Measurements from ENCODE around the gene TPST2.

The TPST2 gene

DNA sequence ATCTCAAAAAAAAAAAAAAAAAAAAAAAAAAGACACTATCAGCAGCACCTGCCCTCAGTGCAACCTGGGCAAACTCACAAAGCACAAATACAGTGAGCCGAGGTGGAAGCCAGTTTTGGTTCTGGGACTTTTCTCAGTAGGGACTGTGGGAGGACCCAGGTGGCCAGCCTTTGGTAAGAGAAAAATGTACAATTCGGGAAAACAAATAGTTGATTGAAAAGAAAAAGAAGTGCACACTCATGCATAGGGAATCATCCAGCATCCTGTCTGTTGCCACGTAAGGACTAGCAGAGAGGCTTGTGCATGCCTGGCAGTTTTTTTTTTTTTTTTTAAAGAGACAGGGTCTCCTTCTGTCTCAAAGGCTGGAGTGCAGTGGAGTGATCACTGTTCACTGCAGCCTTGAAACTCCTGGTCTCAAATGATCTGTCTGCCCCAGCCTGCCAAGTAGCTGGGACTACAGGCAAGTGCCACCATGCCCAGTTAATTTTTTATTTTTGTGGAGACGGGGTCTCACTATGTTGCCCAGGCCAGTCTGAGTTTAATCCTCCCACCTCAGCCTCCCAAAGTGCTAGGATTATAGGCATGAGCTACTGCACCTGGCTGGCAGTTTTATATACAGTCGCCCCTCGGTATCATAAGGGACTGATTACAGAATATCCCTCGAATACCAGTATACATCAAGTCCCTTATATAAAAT is 36.7 kb downstream of the TPST2 start:
- DNase-seq (ENCODE audit: low spot score), result no peak

GRCh38 chr22:26552466-26552865 is 37.5 kb downstream of the TPST2 start:
- no peak for DNase-seq (ENCODE audit: low spot score)

DNA sequence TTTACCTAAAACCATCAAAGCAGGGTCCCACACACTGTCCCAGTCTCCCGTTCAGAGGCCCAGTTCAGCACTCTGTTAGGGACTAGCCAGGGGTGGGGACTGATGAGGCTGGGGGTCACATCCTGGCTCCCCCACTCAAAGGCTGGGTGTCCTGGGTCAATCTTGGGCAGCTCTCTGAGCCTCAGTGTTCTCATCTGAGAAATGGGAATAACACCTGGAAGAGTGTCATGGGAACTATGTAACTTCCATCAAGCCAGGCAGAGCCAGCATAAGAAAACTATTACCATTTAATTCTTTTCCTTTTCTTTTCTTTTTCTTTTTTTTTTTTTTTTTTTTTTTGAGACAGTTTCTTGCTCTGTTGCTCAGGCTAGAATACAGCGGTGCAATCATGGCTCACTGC is 38.4 kb downstream of the TPST2 start:
- DNase-seq (ENCODE audit: low spot score), result no peak

GRCh38 chr22:26550498-26551033 is 39.4 kb downstream of the TPST2 start:
- peak; percentile 69 for DNase-seq (ENCODE audit: low spot score)

DNA sequence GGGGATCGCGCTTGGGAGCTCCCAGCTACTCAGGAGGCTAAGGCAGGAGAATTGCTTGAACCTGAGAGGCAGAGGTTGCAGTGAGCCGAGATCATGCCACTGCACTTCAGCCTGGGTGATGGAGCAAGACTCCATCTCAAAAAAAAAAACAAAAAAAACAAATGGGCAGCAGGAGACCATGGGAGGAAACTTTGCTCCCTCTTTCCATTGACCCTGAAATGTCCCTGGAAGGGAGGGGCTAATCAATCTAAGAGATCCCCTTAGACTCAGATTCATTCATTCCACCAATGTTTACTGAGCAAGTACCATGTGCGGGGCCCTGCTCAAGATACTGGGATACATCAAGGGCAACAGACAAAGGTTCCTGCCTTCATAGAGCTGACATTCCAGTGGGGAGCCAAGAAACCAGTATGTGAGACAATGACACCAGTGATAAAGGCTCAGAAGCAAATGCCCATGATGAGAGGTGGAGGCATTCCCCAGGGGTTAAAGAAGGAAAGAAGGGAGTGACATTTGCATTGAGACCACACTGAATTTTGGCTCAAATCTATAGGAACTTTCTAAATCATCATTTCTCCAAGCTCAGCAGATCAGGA is 39.9 kb downstream of the TPST2 start:
- no peak for DNase-seq (ENCODE audit: low spot score)

DNA sequence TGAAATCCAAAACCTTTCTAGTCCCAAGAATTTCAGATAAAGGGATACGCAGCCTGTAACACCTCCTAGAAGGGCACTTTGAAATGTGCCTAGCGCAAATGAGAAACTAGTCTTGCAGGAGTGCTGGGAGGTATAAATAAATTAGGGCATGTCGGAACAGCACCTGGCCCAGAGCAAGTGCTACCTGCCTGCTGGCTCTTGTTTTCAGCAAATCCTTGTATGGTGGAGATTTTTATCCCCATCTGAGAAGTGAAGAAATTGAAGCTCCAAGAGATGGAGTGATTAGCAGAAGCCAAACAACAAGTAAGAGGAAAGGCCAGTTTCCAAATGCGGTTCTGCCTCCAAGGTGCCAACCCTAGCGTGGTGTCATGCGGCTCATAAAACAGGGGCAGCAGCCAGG is 40.9 kb downstream of the TPST2 start:
- DNase-seq (ENCODE audit: low spot score), result no peak

GRCh38 chr22:26548303-26548702 is 41.6 kb downstream of the TPST2 start:
- no peak for DNase-seq (ENCODE audit: low spot score)

DNA sequence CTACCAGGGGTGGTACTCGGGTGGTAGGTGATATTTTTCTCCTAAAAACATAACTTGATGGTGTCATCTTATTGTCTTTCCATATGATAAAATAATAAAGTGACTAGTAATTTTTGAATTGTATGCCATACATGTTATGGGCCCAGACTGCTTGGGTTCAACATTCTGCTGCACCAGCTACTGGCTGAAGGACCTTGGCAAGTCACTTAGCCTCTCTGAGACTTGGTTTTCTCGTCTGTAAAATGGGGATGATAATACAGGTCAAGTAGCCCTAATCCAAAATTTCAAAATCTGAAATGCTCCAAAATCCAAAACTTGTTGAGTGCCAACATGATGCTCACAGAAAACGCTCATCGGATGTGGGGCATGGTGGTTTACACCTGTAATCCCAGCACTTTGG is 42.1 kb downstream of the TPST2 start:
- DNase-seq (ENCODE audit: low spot score), result no peak

- DNase-seq (ENCODE audit: low spot score), result no peak
These were observed 42.5 kb downstream of the TPST2 start for GRCh38 chr22:26547426-26547825.

- no peak for DNase-seq (ENCODE audit: low spot score)
These were observed 43.6 kb downstream of the TPST2 start for GRCh38 chr22:26546282-26546681.

GRCh38 chr22:26545827-26546226 is 44.1 kb downstream of the TPST2 start:
- DNase-seq (ENCODE audit: low spot score), result no peak

DNA sequence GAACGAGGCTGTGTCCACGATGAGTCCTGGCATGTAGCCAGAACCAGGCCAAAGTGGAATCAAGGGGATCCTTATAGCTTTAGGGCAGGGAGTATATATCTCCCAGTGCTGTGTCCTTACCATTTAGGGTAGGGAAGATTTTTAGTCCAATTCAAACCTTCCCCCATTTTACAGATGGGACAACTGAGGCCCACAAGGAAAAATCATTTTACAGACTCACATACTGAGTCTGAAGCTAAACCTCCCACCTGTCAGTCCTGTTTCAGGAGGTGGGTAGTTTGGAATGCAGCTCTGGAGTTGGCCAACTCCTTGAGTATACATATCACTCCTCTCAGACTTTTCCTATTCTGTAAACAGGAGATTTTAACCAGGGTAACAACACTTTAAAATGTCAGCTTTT is 44.5 kb downstream of the TPST2 start:
- DNase-seq (ENCODE audit: low spot score), result no peak

- no peak for DNase-seq (ENCODE audit: low spot score)
These were observed 45.4 kb downstream of the TPST2 start for GRCh38 chr22:26544489-26544888.

DNA sequence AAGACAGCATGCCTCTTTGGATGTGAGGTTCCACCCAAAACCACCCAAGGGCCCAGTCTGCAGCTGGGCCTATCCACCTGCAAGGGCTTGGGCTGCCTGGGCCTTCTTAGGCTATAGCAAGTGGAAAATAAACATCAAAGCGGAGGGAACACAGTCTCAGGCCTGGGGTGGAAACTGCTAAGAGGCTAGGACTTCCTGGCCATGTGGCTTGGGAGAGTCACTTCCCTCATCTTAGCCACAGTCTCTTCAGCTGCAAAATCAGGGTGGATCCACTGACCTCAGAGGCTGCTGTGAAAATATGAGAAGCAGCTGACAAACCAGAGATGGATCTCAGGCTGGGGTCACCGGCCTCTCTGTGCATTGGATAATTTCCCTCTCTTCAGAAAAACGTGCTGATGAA is 47.1 kb downstream of the TPST2 start:
- DNase-seq (ENCODE audit: low spot score), result no peak

- DNase-seq (ENCODE audit: low spot score), result no peak
These were observed 48.6 kb downstream of the TPST2 start for GRCh38 chr22:26541167-26541819.

DNA sequence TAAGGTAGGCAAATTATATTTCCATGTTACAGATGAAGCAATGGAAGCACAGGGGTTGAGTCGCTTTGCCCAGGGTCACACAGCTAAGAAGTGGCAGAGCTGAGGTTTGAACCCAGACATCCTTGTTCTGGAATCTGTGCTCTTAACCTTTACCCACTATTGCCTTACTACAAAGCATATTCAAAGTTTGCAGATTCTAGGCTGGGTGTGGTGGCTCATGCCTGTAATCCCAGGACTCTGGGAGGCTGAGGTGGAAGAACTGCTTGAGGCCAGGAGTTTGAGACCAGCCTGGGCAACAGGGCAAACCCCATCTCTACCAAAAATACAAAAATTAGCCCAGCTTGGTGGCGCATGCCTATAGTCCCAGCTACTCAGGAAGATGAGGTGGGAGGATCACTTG is 49.8 kb downstream of the TPST2 start:
- no peak for DNase-seq (ENCODE audit: low spot score)

GRCh38 chr22:26536762-26537134 is 53.2 kb downstream of the TPST2 start:
- no peak for DNase-seq (ENCODE audit: low spot score)

DNA sequence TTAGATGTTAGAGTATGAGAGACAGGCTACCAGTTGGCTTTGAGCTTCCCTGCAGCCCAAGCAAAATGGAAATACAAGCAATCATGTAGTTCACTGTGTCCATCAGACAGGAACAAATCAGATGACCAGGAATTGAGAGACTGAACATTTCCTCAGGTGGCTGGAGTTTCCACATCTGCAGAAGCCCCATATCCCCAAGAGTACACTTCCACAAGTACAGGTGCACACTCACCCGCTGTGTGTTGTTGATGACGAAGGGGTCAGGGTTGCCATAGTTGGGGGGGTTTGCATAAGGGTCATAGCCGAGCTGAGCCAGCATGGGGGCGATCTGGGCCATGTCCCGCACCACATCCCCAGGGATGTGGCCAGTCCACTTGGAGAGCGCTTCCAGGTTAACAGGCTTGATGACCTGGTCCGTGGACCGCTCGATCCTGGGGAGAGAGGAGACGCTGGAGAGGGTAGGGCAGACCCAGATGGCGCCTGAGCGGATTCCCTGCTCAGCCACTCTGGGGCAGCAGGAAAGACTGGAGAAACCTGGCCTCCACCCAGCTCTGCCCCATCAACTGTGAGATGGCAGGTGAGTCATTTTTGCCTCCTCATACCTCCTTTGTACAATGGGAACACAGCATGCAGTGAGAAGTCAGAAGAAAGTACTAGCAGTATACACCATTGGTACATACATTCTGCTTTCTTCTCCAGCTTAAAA is 53.7 kb downstream of the TPST2 start:
- DNase-seq (ENCODE audit: low spot score), result no peak

- DNase-seq (ENCODE audit: low spot score), result no peak
These were observed 54.4 kb downstream of the TPST2 start for GRCh38 chr22:26535603-26535908.

GRCh38 chr22:26534874-26535602 is 54.9 kb downstream of the TPST2 start:
- no peak for DNase-seq (ENCODE audit: low spot score)

DNA sequence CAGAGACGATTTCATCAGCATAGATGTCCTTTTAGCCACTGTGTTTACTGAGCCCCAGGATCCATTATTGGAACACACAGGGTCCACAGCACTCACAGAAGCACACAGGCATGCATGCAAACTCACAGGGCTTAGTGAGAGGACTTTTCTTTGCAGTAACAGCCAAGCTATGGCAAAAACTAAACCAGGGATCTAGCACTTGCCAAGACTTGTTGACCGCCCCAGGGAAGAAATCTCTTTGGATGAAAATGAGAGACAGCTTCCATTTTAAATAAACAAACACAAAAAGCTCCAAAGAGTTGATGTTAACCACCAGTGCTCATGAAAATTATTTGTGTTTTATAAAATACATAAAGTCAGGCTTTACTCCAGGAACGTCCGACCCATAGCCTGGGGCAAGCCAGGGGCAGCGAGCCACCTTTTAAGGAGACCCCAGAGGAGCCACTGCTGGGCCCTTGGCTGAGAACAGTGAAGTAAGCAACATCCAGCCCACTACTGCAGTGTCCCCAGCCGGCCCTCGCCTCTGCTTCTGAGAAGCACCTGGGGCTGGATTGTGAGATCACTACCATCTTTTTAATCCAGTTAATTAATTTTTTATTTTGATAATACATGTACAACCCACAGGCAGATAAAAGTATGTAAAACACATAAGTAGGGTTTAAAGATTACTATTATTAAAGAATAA is 55.6 kb downstream of the TPST2 start:
- DNase-seq (ENCODE audit: low spot score), result no peak

- no peak for DNase-seq (ENCODE audit: low spot score)
These were observed 60.6 kb downstream of the TPST2 start for GRCh38 chr22:26529345-26529744.
